BLaER1 treated with 17β-estradiol and CSF1 and Interleukin-3, amounts not matched to agents 10 nM and 100 nM (cell line): Measurements from ENCODE around the gene FHIP2A.

Source experiments
- H3K27ac ChIP-seq, 11 experiments: shearing (Covaris generic); formaldehyde crosslinking; 2 replicates each; pipeline ENCODE4 v1.8.1; 2022
- H3K27me3 ChIP-seq, 11 experiments: shearing (Covaris generic); formaldehyde crosslinking; 2 replicates each; pipeline ENCODE4 v1.8.1; 2022
- H3K36me3 ChIP-seq, 11 experiments: shearing (Covaris generic); formaldehyde crosslinking; 2 replicates each; pipeline ENCODE4 v1.8.1; 2022
- H3K4me1 ChIP-seq, 10 experiments: shearing (Covaris generic); formaldehyde crosslinking; 2 replicates each; pipeline ENCODE4 v1.8.1; 2022
- H3K4me2 ChIP-seq, 11 experiments: shearing (Covaris generic); formaldehyde crosslinking; 2 replicates each; pipeline ENCODE4 v1.8.1; 2022
- H3K4me3 ChIP-seq, 10 experiments: shearing (Covaris generic); formaldehyde crosslinking; 2 replicates each; pipeline ENCODE4 v1.8.1; 2022
- H3K9ac ChIP-seq, 11 experiments: shearing (Covaris generic); formaldehyde crosslinking; 2 replicates each; pipeline ENCODE4 v1.8.1; 2022
- H3K9me3 ChIP-seq, 11 experiments: shearing (Covaris generic); formaldehyde crosslinking; replicated peaks in 1 of 11; 2 replicates each; pipeline ENCODE4 v1.8.1; 2022
- H4K20me1 ChIP-seq, 11 experiments: shearing (Covaris generic); formaldehyde crosslinking; 2 replicates each; pipeline ENCODE4 v1.8.1; 2022
- Cebpa-rat ChIP-seq, 11 experiments: shearing (Covaris generic); IDR thresholded peaks; 2 replicates each; pipeline ENCODE4 v1.8.1; 2022

Gene FHIP2A

DNA sequence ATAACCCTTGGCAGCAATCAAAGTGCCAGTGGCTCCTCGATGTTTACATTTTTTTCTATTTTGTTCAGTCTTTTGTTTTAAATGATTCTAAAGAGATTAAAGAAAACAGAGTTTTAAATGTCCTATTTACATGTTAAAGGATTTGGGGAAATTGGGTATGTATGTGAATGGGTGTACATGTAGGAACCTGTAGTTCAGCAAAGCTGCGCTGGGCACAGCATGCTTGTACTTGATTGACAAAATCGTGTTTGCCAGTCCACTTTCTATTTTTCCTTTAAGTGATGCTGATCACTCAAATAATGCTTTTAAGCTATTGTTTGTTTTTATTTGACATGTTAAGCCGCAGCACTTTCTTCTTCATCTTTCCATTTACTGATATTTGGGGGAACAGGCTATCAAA is 40.9 kb downstream of the FHIP2A start:
- peaks cover 62 to 91% (median 81%) of the 10 kb centered on the region in 11 experiments for H3K36me3 ChIP-seq
- no peaks in the 10 kb centered on the region for H3K9me3 ChIP-seq
- H3K4me3 ChIP-seq, result no peak overlapping the region
- H3K27me3 ChIP-seq, result no peaks in the 10 kb centered on the region
- H3K27ac ChIP-seq, result no peak overlapping the region
- no peak overlapping the region for H3K9ac ChIP-seq
- H3K4me1 ChIP-seq, result no peaks in the 10 kb centered on the region
- H3K4me2 ChIP-seq, result no peak overlapping the region
- 0 out of 22 replicates have a peak, but pooled peaks cover 0 to 5% (median 0%) of the 10 kb centered on the region in 11 experiments for H4K20me1 ChIP-seq
- TF ChIP-seq Cebpa-rat (IDR thresholded peaks at IDR 0.05), result no peak

DNA sequence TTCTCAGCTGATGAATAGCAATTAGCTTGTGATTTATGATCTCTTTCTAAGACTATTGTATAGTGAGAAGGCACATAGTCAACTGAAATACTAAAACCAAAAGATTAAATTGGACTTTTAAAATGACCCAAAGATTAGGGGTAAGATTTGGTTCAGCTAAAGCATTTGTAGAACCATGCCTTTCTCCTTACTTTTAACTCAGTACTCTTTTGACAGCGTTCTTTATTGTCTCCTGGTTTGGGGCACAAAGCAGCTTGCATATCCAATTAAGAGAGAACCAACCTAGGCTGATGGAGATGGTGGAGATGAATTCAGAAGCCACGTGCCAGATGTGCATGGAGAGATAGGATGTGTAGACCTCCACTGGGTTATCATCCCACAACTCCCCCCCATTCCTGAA is 45.8 kb downstream of the FHIP2A start:
- Histone ChIP-seq H3K4me1 (peaks cover 0 to 14% (median 0%) of the 10 kb centered on the region in 10 experiments; a peak in 5 of 20 replicates), H3K4me3 (no peak overlapping the region), H3K36me3 (peaks cover 28 to 42% (median 35%) of the 10 kb centered on the region in 11 experiments), H3K27me3 (no peaks in the 10 kb centered on the region), H3K9ac (no peak overlapping the region), H3K4me2 (no peak overlapping the region), H3K27ac (no peak overlapping the region), H3K9me3 (no peaks in the 10 kb centered on the region), H4K20me1 (0 out of 22 replicates have a peak, but pooled peaks cover 0 to 5% (median 0%) of the 10 kb centered on the region in 11 experiments)
- TF ChIP-seq Cebpa-rat (IDR thresholded peaks at IDR 0.05), result no peak

DNA sequence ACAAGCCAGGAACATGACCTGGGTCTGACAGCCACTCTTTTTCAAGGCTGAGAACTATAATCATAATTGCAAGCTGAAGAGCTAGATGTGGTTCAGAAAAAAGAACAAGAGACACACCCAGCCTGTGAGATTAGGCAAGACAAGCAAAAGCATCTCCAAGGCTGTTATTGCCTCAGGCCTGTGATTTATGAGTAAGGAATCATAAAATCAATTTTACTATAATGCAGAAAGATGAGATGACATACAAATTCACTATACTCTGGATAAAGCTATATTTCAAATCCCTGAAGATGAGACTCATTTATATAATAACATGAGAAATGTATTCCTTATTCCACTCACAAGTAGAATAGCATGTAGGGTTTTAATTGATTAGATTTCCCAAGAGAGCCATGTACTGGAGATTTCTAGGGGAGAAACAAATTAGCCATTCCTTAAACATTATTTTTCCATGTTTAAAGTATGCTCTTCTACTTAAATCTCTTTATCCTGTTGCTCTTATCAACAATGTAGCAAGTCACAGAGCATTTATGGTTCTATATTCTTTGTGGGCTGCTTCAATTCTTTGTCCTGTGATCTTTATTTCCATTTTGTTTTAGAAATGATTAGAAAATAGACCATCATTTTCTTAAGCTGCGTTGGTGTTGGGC is 47.4 kb downstream of the FHIP2A start:
- H4K20me1 ChIP-seq, result no peaks in the 10 kb centered on the region
- no peaks in the 10 kb centered on the region for H3K9me3 ChIP-seq
- no peak overlapping the region for H3K9ac ChIP-seq
- peak overlapping the region in 2 of 11 experiments; percentile 21 to 22; a peak in 1 of 22 replicates for H3K4me2 ChIP-seq
- peaks cover 0 to 26% (median 0%) of the 10 kb centered on the region in 10 experiments; a peak in 8 of 20 replicates for H3K4me1 ChIP-seq
- H3K27me3 ChIP-seq, result no peaks in the 10 kb centered on the region
- peaks cover 16 to 26% (median 23%) of the 10 kb centered on the region in 11 experiments for H3K36me3 ChIP-seq
- no peak for TF ChIP-seq Cebpa-rat (IDR thresholded peaks at IDR 0.05)
- no peak overlapping the region for H3K4me3 ChIP-seq
- H3K27ac ChIP-seq, result no peak overlapping the region

DNA sequence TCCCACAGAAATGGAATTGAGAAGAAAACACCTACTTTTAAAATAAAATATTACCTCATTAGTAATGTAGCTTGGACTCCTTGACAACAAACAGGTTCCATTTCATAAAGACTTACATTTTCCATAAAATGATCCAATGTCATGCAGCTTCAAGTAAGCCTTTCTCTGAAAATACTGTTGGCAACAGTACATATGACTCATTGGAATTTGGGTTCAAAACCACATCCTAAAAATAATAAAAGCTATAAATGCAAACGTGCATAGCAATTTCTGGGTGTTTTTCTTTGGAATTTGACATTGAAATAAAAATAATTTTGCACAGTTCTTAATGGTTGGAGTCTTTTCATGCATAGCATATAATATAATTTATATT is 47.9 kb downstream of the FHIP2A start:
- TF ChIP-seq Cebpa-rat (IDR thresholded peaks at IDR 0.05), result no peak

DNA sequence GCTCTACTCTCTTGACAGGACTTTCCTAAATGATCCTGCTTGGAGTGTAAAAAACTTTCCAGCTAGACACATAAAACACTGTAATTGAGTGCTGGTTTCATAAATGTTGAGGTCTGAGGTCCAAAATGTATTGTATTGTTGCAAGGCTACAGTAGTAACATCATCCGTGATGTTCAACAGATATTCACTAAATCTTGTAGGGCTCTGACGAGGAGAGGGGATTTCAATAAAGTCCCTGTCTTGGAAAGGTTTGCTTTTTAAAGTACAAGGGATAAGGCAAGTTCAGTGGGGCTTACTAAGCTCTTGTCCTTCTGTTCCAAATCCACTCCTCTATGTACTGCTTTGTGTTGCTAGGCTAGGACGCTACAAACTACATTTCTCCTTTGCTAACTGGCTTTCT is 48.9 kb downstream of the FHIP2A start:
- peaks cover 8 to 41% (median 14%) of the 10 kb centered on the region in 10 experiments for H3K4me1 ChIP-seq
- H3K27me3 ChIP-seq, result no peaks in the 10 kb centered on the region
- H3K4me3 ChIP-seq, result no peak overlapping the region
- H4K20me1 ChIP-seq, result peaks cover 0 to 7% (median 0%) of the 10 kb centered on the region in 11 experiments; a peak in 1 of 22 replicates
- H3K9ac ChIP-seq, result no peak overlapping the region
- TF ChIP-seq Cebpa-rat (IDR thresholded peaks at IDR 0.05), result no peak
- no peak overlapping the region for H3K27ac ChIP-seq
- H3K9me3 ChIP-seq, result no peaks in the 10 kb centered on the region
- peaks cover 1 to 11% (median 8%) of the 10 kb centered on the region in 11 experiments; a peak in 12 of 22 replicates for H3K36me3 ChIP-seq
- H3K4me2 ChIP-seq, result no peak overlapping the region

More for the DNA sequence above, 47.9 kb downstream of the FHIP2A start:
- Histone ChIP-seq H3K9me3 (no peaks in the 10 kb centered on the region), H3K4me3 (no peak overlapping the region), H3K9ac (no peak overlapping the region), H3K36me3 (peaks cover 11 to 21% (median 18%) of the 10 kb centered on the region in 11 experiments), H3K27me3 (no peaks in the 10 kb centered on the region), H3K4me1 (peaks cover 2 to 31% (median 4%) of the 10 kb centered on the region in 10 experiments), H4K20me1 (0 out of 22 replicates have a peak, but pooled peaks cover 0 to under 1% (median 0%) of the 10 kb centered on the region in 11 experiments), H3K4me2 (peak overlapping the region in 2 of 11 experiments; percentile 21 to 22; a peak in 1 of 22 replicates), H3K27ac (no peak overlapping the region)

DNA sequence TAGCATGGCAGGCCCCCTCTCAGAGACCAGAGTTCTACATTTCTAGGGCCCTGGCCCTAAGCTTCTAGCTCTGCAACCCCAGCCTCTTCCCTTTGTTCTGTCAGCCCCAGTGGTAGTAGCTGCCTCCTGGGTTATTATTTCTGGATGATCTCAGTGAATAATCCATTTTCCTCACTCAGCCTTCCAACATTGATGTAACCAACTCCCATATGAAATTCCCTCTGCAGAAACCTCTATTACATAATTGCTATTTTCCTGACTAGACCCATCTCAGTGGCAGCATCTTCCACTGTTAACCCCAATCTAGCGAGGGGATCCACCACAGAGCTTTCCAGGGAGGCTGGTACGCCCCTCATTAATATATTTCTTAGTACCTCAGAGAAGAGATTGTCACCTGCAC is 49.8 kb downstream of the FHIP2A start:
- Histone ChIP-seq H3K4me3 (no peak overlapping the region), H3K36me3 (peaks cover 0 to 2% (median 0%) of the 10 kb centered on the region in 11 experiments; a peak in 2 of 22 replicates), H3K9ac (no peak overlapping the region), H3K4me2 (no peak overlapping the region), H3K9me3 (no peaks in the 10 kb centered on the region), H3K27me3 (no peaks in the 10 kb centered on the region), H4K20me1 (peaks cover 0 to 7% (median 0%) of the 10 kb centered on the region in 11 experiments; a peak in 1 of 22 replicates), H3K27ac (no peak overlapping the region), H3K4me1 (peaks cover 8 to 42% (median 15%) of the 10 kb centered on the region in 10 experiments)
- TF ChIP-seq Cebpa-rat (IDR thresholded peaks at IDR 0.05), result no peak
